Sigmoid colon (tissue), 7 donors: ENCODE data around the gene HOXA10. TPM values are rescaled to one million over a fixed set of nuclear protein-coding genes. Genes with fewer than 3 reads are reported as not detected.

Experiments used
- DNase-seq: peaks from one replicate; pipeline ENCODE4 v3.0.0-alpha.2; 2019
- H3K27ac ChIP-seq, 4 donors: fragments of 200-600 bp; sonication (generic); one replicate each; pipeline ENCODE4 v1.5.1; 2016 to 2019; ENCODE audit warnings: mild to moderate bottlenecking in 1 of 4
- H3K27me3 ChIP-seq, 3 donors: fragments of 200-600 bp; sonication (generic); one replicate each; pipeline ENCODE4 v1.5.1; 2019; ENCODE audit warnings: mild to moderate bottlenecking in 1 of 3
- H3K36me3 ChIP-seq, 4 donors: fragments of 200-600 bp; sonication (generic); one replicate each; pipeline ENCODE4 v1.5.1; 2016 to 2019
- H3K4me1 ChIP-seq, 4 donors: fragments of 200-600 bp; sonication (generic); one replicate each; pipeline ENCODE4 v1.5.1; 2017 to 2019
- H3K4me3 ChIP-seq, 4 donors: fragments of 200-600 bp; sonication (generic); one replicate each; pipeline ENCODE4 v1.5.1; 2017 to 2019; ENCODE audit warnings: mild to moderate bottlenecking in 2 of 4, moderate library complexity in 1 of 4
- H3K9me3 ChIP-seq, 4 donors: fragments of 200-600 bp in 3 of 4; sonication (generic) in 3 of 4; one replicate each; pipeline versions ENCODE4 v1.5.1 to v1.6.1; 2013 to 2019
- EP300 ChIP-seq, 4 donors: sonication (generic); formaldehyde crosslinking; IDR thresholded peaks; one replicate each; pipeline ENCODE4 v1.6.1; 2017; ENCODE audit warnings: antibody characterized with exemption in 4 of 4
- POLR2A ChIP-seq, 2 donors: fragments of 450-650 bp; IDR thresholded peaks; one replicate each; pipeline ENCODE4 v1.6.1; 2016; ENCODE audit warnings: antibody characterized with exemption in 2 of 2, mild to moderate bottlenecking in 2 of 2, moderate library complexity in 2 of 2
- POLR2AphosphoS5 ChIP-seq, 4 donors: sonication (generic); formaldehyde crosslinking; IDR thresholded peaks; one replicate each; pipeline ENCODE4 v1.6.1; 2017; ENCODE audit warnings: antibody characterized with exemption in 4 of 4
- WGBS, 2 donors: extraction: QIAGEN DNeasy Blood & Tissue Kit; methylation state at CpG; one replicate each; pipeline ENCODE4 v1.1.7; 2013; 5-methylcytosine and 5-hydroxymethylcytosine counted together
- intact Hi-C: fragments of 100-400 bp; cut with DNase I; formaldehyde crosslinking; loops from one replicate; pipeline ENCODE4 v1.15.1; 2023
- polyA plus RNA-seq, 3 donors: library from polyadenylated mRNA; stranded (reverse); fragments of 200-250 nt; gene quantifications; one replicate each; pipeline ENCODE4 v1.2.3, GENCODE V29; 2013
- total RNA-seq, 4 donors: library from RNA; depleted of rRNA; stranded (reverse); fragments of >200 nt; gene quantifications; one replicate each; pipeline ENCODE4 v1.1.0, GENCODE V29; 2016
- TF ChIP-seq, protein P1 (sequence below), 4 experiments: fragments of 450-650 bp in 3 of 4; fragments of 200-600 bp in 1 of 4; IDR thresholded peaks; one replicate each; pipeline ENCODE4 v1.5.1; 2016 to 2019; ENCODE audit warnings: antibody characterized with exemption in 4 of 4, mild to moderate bottlenecking in 3 of 4, moderate library complexity in 2 of 4
- donor health status: healthy with polysubstance abuse.
- donor health status: Bipolar disorder and iron deficiency.
- donor health status: healthy.

HOXA10 gene
- total and polyA plus RNA-seq, 7 donors, result 22.2 to 64.0 (median 55.1) TPM

DNA sequence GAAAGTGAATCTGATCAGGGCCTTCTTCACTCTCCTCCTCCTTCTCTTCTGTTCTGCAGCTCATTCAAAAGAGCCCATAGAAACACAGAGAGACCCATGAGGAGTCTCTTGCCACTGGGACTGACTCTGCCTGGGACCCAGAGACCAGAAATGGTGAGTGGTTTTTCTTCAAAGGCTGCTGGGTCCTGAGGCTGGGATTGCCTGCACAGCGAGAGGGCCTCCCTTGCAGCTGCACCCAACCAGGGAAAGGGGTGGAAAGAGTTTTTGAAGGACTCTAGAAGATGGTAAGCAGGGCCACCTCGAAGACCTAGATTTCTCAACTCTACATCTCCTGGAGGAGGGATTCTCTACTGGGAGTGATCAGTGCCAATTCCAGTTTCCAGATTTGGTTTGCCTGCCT lies 41.2 kb upstream of the HOXA10 start:
- H3K27ac ChIP-seq, result no peak overlapping the region
- DNase-seq, result no peak
- H3K4me1 ChIP-seq, result peaks cover 0 to 10% (median 7%) of the 10 kb centered on the region in 4 donors
- intact Hi-C loops, result no loop called here
- TF ChIP-seq, protein P1, sequence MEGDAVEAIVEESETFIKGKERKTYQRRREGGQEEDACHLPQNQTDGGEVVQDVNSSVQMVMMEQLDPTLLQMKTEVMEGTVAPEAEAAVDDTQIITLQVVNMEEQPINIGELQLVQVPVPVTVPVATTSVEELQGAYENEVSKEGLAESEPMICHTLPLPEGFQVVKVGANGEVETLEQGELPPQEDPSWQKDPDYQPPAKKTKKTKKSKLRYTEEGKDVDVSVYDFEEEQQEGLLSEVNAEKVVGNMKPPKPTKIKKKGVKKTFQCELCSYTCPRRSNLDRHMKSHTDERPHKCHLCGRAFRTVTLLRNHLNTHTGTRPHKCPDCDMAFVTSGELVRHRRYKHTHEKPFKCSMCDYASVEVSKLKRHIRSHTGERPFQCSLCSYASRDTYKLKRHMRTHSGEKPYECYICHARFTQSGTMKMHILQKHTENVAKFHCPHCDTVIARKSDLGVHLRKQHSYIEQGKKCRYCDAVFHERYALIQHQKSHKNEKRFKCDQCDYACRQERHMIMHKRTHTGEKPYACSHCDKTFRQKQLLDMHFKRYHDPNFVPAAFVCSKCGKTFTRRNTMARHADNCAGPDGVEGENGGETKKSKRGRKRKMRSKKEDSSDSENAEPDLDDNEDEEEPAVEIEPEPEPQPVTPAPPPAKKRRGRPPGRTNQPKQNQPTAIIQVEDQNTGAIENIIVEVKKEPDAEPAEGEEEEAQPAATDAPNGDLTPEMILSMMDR (IDR thresholded peaks at IDR 0.05), result no peak
- no peak for TF ChIP-seq EP300 (IDR thresholded peaks at IDR 0.05)
- TF ChIP-seq POLR2AphosphoS5 (IDR thresholded peaks at IDR 0.05), result no peak
- no peak for TF ChIP-seq POLR2A (IDR thresholded peaks at IDR 0.05)
- H3K27me3 ChIP-seq, result peaks cover 3 to 65% (median 21%) of the 10 kb centered on the region in 3 donors
- H3K4me3 ChIP-seq, result no peak overlapping the region
- no peaks in the 10 kb centered on the region for H3K36me3 ChIP-seq
- H3K9me3 ChIP-seq, result no peaks in the 10 kb centered on the region
- 85 to 93% methylated on average over 2 of the region's 2 CpGs for WGBS, 2 donors

DNA sequence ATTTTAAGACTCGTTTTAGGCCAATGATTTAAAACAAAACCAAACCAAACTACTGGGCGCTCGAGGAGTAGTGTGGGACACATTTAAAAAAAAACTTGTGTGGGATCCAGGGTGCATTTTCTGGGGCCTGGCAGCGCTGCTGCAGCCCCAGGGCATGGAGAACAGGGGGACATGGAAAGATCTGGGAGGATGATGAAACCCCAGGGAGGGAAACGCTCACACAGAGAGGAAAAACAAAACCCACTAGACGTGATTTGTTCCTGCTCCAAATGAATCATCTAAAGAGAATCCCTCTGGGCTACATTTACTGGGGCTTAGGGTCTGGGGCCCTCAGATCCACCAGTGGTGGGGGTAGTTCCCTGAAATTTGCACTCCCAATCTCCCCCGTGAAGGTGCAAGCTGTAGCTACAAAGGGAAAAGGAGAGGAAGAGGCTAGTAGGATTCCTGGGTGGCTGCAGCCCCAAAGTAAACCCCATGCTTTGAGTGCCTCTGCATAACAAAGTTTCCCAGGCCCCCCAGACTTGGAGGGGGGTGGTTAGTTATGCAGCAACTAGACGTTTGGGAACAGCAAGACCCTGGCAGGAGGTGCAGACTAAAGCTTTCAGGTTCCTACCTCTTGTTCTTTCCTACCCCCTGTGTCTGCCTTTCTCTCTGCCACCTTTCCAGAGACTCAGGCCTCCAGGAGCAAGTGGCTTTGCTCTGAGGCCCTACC lies 40.3 kb upstream of the HOXA10 start:
- Histone ChIP-seq H3K27ac (no peak overlapping the region), H3K36me3 (no peaks in the 10 kb centered on the region), H3K4me1 (peaks cover 0 to 10% (median 7%) of the 10 kb centered on the region in 4 donors), H3K4me3 (no peak overlapping the region), H3K9me3 (no peaks in the 10 kb centered on the region), H3K27me3 (peaks cover 3 to 65% (median 13%) of the 10 kb centered on the region in 3 donors)
- TF ChIP-seq POLR2AphosphoS5 (IDR thresholded peaks at IDR 0.05) (no peak), POLR2A (IDR thresholded peaks at IDR 0.05) (no peak), EP300 (IDR thresholded peaks at IDR 0.05) (no peak)
- TF ChIP-seq, protein P1 (IDR thresholded peaks at IDR 0.05), result no peak
- DNase-seq, result no peak
- WGBS, 2 donors, result 85 to 86% methylated on average over 8 of the region's 8 CpGs
- intact Hi-C loops, result no loop called here

DNA sequence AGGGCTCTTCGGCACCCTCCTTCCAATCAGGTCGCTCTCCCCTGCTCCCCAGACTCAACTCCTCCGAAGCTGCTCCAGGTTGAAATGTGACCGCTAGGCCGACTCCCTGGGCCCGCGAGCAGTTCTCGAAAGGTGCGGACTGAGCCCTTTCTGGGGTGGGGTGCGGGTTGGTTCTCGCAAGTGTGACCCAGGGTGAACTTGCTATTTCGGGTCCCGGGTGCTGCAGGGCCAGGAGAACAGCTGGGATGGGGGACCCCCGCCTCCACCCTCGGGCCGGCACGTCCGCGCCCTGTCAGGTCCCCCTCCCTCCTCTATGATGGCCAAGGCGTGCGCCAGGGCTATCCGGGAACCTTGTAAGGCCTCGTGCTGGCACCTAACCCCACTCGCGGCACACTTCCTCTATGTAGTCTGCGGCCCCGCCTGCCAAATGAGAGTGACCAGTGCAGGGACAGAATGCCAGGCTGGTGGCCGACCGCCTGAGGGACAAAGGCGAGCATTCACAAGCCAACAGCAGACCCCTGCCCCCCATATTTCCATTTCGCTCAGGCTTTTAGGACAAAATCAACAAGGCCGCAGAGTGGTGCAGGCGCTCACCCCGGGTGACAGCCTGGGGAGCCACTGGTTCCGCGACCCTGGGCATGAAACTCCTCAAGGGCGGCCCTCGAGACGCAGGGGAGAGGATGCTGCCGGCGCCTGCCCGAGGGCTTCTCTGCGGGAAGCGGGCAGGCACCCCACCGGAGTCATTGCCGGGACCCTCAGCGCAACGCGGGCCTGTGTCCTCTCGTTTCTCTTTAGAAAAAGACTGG lies 39.5 kb upstream of the HOXA10 start:
- Histone ChIP-seq H3K27ac (no peak overlapping the region), H3K4me1 (peaks cover 0 to 10% (median 7%) of the 10 kb centered on the region in 4 donors), H3K9me3 (no peaks in the 10 kb centered on the region), H3K36me3 (no peaks in the 10 kb centered on the region), H3K4me3 (no peak overlapping the region), H3K27me3 (peaks cover 3 to 63% (median 13%) of the 10 kb centered on the region in 3 donors)
- no peak for DNase-seq
- TF ChIP-seq EP300 (IDR thresholded peaks at IDR 0.05), result no peak
- no peak for TF ChIP-seq POLR2A (IDR thresholded peaks at IDR 0.05)
- no peak for TF ChIP-seq POLR2AphosphoS5 (IDR thresholded peaks at IDR 0.05)
- TF ChIP-seq, protein P1 (IDR thresholded peaks at IDR 0.05), result no peak
- whole genome bisulfite sequencing, 2 donors, result 69 to 91% methylated on average over 50 of the region's 50 CpGs
- intact Hi-C loops, result no loop called here

GRCh38 chr7:27212497-27213432 lies 38.6 kb upstream of the HOXA10 start:
- no peak for TF ChIP-seq POLR2AphosphoS5 (IDR thresholded peaks at IDR 0.05)
- TF ChIP-seq, protein P1 (IDR thresholded peaks at IDR 0.05), result no peak
- TF ChIP-seq POLR2A (IDR thresholded peaks at IDR 0.05), result no peak
- TF ChIP-seq EP300 (IDR thresholded peaks at IDR 0.05), result no peak
- no peaks in the 10 kb centered on the region for H3K36me3 ChIP-seq
- H3K4me1 ChIP-seq, result peaks cover 0 to 10% (median 7%) of the 10 kb centered on the region in 4 donors
- H3K27me3 ChIP-seq, result peaks cover 3 to 66% (median 13%) of the 10 kb centered on the region in 3 donors
- WGBS, 2 donors, result 30 to 68% methylated on average over 52 of the region's 52 CpGs
- H3K4me3 ChIP-seq, result no peak overlapping the region
- H3K9me3 ChIP-seq, result no peaks in the 10 kb centered on the region
- intact Hi-C loops, result no loop called here
- H3K27ac ChIP-seq, result no peak overlapping the region
- DNase-seq, result no peak
